ENCODE results near the gene TNFSF13B. TPM values are rescaled to one million over a fixed set of nuclear protein-coding genes. Genes with fewer than 3 reads are reported as not detected.

Gene TNFSF13B
- total and polyA plus RNA-seq, 7 donors, result 0.23 to 1.5 (median 0.80) TPM

GRCh38 chr13:108350579-108350978 is 81.1 kb downstream of the TNFSF13B start:
- no peaks in the 10 kb centered on the region for H3K9me3 ChIP-seq
- H3K27ac ChIP-seq, result no peak overlapping the region
- no peaks in the 10 kb centered on the region for H3K36me3 ChIP-seq (ENCODE audit: insufficient read depth in 1 of 2, low read depth in 1 of 2)
- WGBS, 3 donors, result 66 to 89% (median 74%) methylated on average over 9 of the region's 9 CpGs
- TF ChIP-seq CTCF (IDR thresholded peaks at IDR 0.05), result no peak
- peaks cover 0 to 4% (median 0%) of the 10 kb centered on the region in 3 donors for H3K27me3 ChIP-seq (ENCODE audit: insufficient read depth in 3 of 3, low read length in 2 of 3)
- ATAC-seq (no peak), DNase-seq (no peak)
- H3K4me1 ChIP-seq, result no peaks in the 10 kb centered on the region
- intact Hi-C loops (cut with DNase I), result no loop called here
- H3K4me3 ChIP-seq, result no peak overlapping the region

- intact Hi-C loops (cut with DNase I), result no loop called here
- 4 to 21% (median 17%) methylated on average over 3 of the region's 3 CpGs for WGBS, 3 donors
- Histone ChIP-seq H3K27me3 (ENCODE audit: insufficient read depth in 3 of 3, low read length in 2 of 3) (peaks cover 0 to 4% (median 2%) of the 10 kb centered on the region in 3 donors), H3K27ac (no peak overlapping the region), H3K4me1 (no peaks in the 10 kb centered on the region), H3K36me3 (ENCODE audit: insufficient read depth in 1 of 2, low read depth in 1 of 2) (no peaks in the 10 kb centered on the region), H3K9me3 (no peaks in the 10 kb centered on the region), H3K4me3 (no peak overlapping the region)
- no peak for DNase-seq
- no peak for ATAC-seq
- TF ChIP-seq CTCF (IDR thresholded peaks at IDR 0.05), result no peak
These were observed 83.1 kb downstream of the TNFSF13B start for GRCh38 chr13:108352599-108352998.

- no peaks in the 10 kb centered on the region for H3K36me3 ChIP-seq (ENCODE audit: insufficient read depth in 1 of 2, low read depth in 1 of 2)
- H3K4me3 ChIP-seq, result no peak overlapping the region
- intact Hi-C loops (cut with DNase I), result no loop called here
- no peak for ATAC-seq
- H3K27ac ChIP-seq, result no peak overlapping the region
- no peaks in the 10 kb centered on the region for H3K4me1 ChIP-seq
- 93 to 96% (median 93%) methylated on average over 3 of the region's 3 CpGs for WGBS, 3 donors
- H3K27me3 ChIP-seq (ENCODE audit: insufficient read depth in 3 of 3, low read length in 2 of 3), result peaks cover 0 to 4% (median 2%) of the 10 kb centered on the region in 3 donors
- no peaks in the 10 kb centered on the region for H3K9me3 ChIP-seq
- TF ChIP-seq CTCF (IDR thresholded peaks at IDR 0.05), result no peak
- no peak for DNase-seq
These were observed 87.7 kb downstream of the TNFSF13B start for GRCh38 chr13:108357228-108357627.

Other genes with a start within 250 kb of the TNFSF13B start
- 10 to 100 TPM in 3 of 4 donors, 1 to 10 TPM in 1; 8.2 to 15.0 (median 10.6) TPM for gene LIG4, start 54.2 kb upstream of the TNFSF13B start, total RNA-seq
- gene LIG4, start 54.2 kb upstream of the TNFSF13B start, polyA plus RNA-seq, result 10 to 100 TPM in 1 of 3 donors, 1 to 10 TPM in 2; 4.6 to 14.4 (median 5.4) TPM
- 1 to 10 TPM; 4.2 to 8.9 (median 6.8) TPM for gene ABHD13, start 51.3 kb upstream of the TNFSF13B start, total RNA-seq
- 10 to 100 TPM in 1 of 3 donors, 1 to 10 TPM in 2; 3.8 to 10.5 (median 5.7) TPM for gene ABHD13, start 51.3 kb upstream of the TNFSF13B start, polyA plus RNA-seq